Measurements from ENCODE around the gene KBTBD6.
"Not testable (repeated sequence)": the region's sequence is repeated elsewhere in the genome, so short reads cannot be mapped to it uniquely, and the experiment has no call there.

Gene KBTBD6, protein sequence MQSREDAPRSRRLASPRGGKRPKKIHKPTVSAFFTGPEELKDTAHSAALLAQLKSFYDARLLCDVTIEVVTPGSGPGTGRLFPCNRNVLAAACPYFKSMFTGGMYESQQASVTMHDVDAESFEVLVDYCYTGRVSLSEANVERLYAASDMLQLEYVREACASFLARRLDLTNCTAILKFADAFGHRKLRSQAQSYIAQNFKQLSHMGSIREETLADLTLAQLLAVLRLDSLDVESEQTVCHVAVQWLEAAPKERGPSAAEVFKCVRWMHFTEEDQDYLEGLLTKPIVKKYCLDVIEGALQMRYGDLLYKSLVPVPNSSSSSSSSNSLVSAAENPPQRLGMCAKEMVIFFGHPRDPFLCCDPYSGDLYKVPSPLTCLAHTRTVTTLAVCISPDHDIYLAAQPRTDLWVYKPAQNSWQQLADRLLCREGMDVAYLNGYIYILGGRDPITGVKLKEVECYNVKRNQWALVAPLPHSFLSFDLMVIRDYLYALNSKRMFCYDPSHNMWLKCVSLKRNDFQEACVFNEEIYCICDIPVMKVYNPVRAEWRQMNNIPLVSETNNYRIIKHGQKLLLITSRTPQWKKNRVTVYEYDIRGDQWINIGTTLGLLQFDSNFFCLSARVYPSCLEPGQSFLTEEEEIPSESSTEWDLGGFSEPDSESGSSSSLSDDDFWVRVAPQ

DNA sequence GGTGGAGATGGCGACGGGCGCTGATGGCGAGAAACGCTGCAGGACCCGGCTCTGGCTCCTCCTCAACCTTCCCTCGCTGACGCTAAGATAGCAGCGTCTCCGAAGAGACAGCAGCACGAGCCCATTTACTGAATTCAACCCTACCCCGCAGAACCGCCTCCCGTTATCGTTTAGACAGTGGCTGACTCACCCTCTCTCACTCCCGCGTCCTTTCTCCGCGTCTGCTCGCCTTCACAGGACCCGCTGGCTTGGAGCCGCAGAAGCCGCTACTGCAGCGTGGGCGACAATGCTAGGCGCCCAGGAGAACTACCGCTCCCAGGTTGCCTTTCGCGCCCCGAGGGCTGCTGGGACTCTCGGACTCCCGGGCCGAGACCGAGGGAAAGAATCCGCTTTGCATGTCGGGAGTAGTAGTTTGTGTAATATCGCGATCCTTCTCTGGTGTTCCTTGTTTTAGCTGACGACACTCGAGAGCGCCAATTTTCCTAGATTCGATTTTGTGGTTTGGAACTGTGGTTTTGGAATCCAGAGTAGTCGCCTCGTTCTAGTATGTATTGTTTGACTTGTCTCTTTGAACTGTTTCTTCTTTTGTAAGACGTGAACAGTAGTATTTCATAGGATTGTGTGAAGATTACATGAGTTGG lies at the start of gene KBTBD6:
KBTBD6 (minus strand) TSS at position 291 of the 641 bp plus-strand sequence. CDS start 291 bp downstream, outside the sequence.
- DNase-seq = peak; percentile 97

DNA sequence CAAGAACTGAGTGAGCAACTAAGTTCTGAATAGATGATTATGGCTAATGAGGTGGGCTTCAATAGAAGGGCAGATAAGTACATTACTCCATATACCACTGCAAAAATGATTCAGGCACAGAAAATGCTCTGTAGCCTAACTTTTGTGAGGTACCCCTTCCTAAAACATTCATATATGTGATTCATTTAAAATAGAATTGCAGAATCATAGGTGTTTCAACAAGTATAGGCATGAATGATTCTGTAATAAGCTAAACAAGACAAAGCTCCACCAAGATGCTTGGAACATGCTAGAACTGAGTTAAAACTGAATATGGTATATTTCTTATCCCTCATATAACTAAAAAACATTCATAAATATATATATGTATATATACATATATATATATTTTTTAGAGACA lies 49.6 kb upstream of the KBTBD6 start:
- DNase-seq = no peak

DNA sequence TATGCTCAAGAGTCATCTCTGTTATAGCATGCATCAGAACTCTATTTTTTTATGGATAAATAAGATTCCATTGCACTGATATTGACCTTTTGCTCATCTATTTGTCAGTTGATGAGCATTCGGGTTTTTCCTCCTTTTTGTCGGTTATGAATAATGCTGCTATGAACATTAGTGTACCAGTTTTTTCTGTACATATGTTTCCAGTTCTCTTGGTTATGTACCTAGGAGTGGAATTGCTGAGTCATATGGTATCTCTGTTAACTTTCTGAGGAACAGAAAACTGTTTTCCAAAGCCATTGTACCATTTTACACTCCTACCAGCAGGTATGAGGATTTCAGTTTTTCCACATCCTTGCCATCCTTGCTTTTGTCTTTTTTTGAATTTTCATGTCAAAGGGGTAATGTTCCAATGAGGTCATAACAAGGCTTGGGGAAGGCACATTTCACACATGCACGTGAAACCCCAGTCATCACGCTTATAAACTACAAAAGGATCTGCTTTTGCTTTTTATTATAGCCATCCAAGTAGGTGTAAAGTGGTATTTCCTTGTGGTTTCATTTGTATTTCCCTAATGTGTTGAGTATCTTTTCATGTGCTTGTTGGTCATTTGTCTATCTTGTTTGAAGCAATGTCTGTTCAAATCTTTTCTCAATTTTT lies 47.1 kb upstream of the KBTBD6 start:
- no peak for DNase-seq

DNA sequence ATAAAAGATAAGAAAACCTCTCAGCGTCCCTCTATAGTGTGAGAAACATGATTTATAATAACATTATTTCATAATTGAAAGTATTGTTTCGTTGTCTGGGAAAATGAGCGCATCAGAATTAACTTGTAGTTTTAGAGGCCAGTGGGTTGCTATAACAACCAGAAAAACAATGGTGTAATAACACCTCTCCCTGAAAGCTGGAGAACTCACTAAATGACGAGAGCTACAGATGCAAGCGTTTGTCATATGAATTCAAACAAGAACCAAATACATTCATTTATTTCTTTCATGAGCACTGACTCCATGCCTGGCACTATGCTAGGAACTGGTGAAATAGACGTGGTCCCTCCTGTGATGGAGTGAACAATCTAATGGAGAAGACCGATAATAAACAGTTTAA lies 45.4 kb upstream of the KBTBD6 start:
- DNase-seq = peak; percentile 22

DNA sequence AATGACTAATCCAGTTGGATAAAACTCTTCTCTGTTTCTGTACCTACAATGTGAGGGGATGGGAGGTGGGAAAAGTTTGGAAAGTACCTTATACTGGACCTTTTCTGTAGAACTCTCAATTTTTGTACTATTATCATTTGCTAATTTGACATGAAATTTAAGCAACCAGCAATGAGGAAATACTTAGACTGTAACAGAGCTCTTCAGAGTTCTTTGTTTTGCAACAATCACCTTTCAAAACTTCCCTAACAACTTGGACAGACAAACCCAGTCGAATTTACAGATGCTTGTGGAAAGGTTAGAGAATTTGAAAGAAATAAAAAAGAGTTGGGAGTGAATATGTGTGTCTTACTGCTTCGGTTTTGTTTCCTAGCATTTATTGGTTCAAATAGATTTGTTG lies 45.0 kb upstream of the KBTBD6 start:
- peak; percentile 41 for DNase-seq

DNA sequence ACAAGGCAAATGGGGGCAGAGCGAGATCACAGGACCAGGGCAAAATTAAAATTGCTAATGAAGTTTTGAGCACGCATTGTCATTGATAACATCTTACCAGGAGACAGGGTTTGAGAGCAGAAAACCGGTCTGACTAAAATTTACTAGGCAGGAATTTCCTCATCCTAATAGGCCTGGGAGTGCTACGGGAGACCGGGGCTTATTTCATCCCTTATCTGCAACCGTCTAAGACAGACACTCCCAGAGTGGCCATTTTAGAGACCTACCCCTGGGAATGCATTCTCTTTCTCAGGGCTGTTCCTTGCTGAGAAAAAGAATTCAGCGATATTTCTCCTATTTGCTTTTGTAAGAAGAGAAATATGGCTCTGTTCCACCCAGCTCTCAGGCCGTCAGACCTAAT lies 43.0 kb upstream of the KBTBD6 start:
- DNase-seq = not testable (repeated sequence)

DNA sequence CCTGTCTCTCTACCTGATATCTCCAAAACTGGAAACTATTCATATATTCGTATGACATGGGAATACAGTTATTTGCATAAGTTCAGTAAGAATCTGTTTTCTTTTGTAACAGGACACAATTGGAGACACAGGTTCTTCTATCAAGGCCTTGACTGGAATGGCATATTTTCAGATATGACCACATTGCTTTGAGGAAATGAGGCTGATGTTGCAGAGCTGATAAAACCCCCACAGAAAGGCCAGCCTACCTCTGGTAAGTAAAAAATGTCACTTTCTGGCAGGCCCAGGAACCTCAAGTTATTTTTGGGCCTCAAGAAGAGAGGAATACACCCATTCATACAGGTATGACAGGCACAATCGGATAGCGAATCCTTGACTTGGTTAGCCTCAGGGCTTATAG lies 29.5 kb upstream of the KBTBD6 start:
- DNase-seq = no peak

DNA sequence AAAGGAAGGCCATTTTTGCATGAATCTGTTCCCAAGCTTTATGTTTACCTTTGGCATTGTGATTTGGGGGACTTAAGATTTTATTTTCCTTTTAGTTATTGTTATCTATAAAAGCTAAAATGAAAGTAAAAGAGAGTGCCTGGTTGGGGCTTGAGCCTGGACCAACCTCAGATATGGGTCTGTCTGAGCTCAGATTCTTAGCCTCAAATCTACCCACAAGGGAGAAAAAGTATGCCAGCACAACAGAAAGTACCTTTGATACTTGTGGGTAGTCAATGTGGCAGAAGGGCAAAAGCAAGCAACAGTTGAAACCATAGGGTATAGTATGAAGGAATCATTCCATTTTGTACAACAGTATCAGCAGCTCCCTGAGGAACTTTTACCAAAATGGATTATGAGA lies 26.6 kb upstream of the KBTBD6 start:
- DNase-seq = no peak

DNA sequence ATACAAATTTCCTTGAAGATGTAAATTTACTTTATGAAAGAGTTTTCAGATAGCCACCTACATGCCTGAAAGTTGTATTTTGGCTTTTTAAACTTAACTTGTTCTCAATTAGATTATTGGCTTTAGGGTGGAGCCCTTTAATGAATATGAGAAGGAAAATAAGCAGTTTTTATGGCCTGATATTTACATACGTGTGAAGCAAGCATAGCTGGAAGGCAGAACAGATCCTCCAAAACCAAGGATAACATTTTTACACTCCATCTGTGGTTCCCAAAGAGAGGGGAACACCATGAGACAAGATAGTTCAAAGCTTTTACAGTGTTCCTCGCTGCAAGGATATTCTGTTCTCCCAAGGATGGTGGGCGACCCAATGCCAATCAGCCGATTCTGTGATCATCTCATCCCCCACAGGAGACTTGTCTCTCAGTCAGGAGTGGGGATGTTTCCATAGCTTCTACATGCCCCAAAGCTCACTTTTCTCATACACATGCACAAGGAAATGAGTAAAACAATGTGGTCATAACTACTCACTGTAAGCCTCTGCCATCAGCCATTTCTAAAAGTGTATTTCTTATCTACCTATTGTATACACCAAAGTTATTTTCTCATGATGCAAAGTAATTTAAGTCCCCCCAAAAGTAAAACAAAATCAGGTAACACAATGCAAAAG lies 24.6 kb upstream of the KBTBD6 start:
- no peak for DNase-seq

DNA sequence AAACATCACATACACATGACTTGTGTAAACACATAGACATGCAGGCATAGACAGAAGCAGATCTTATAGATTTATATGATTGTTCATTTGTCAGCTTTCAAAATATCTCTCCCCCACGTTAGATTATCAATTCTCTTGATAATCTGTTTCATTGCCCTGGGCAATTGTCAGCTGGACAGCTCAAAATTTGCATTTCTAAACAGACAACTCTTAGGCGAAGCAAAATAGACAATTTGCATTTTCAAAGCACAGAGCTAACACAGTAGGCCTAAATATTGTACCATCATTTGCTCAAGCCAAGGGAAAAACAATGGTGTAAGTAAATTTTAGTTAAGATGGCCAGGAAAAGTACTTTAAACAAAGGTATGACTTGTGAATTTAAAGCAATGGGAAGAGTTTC lies 24.0 kb upstream of the KBTBD6 start:
- no peak for DNase-seq

DNA sequence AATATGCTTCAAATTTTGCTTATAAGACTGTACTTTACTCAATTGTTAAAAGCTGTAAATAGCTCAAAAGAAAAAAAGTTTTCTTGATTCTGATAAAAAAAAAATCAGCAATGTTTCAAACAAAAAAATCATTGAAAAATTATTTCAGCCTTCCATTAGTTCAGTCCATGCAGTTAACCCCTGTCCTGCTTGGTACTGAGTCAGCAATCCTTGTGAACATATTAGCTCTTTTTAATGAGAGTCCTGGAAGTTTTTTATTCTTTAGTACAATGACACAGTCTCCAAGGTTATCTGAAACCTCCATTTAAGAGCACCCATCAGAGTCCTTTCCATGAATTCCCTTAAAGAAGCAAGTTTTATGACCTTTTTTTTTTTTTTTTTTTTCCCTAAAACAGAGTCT lies 21.4 kb upstream of the KBTBD6 start:
- no peak for DNase-seq

DNA sequence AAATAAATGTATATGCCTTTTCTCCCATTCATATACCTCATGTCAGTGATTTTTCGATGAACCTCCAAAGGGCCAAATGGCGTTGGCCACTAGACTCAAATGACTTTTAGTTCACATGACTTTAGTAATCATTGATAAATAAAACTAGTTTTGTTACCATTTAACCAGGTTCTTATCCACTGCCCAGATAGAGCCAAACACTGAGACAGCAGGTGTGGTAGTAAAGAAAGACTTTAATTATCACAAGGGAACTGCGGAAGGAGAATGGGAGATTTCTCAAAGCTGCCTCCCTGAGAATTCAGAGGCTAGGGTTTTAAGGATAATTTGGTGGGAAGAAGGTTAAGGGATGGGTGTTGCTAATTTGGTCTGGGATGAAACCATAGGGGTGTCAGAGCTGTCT lies 19.4 kb upstream of the KBTBD6 start:
- no peak for DNase-seq

DNA sequence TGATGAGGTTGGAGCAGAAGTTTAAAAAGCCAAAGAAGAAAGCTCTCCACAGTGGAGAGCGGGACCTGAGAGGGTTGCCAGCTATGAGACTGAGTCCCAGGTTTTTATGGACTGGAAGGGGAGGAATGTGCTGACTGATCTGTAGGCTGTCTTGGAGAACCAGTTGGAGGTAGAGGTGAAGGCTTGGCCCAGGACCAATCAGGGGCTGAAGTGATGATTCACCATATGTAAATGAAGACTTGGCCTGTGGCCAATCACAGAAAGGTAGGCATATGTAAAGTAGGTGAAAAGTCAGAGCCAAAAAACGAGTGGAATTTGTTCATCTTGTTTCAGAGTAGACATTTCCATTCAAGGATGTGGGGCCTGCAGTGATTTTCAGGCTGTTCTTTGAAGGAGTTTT lies 17.5 kb upstream of the KBTBD6 start:
- DNase-seq = no peak

DNA sequence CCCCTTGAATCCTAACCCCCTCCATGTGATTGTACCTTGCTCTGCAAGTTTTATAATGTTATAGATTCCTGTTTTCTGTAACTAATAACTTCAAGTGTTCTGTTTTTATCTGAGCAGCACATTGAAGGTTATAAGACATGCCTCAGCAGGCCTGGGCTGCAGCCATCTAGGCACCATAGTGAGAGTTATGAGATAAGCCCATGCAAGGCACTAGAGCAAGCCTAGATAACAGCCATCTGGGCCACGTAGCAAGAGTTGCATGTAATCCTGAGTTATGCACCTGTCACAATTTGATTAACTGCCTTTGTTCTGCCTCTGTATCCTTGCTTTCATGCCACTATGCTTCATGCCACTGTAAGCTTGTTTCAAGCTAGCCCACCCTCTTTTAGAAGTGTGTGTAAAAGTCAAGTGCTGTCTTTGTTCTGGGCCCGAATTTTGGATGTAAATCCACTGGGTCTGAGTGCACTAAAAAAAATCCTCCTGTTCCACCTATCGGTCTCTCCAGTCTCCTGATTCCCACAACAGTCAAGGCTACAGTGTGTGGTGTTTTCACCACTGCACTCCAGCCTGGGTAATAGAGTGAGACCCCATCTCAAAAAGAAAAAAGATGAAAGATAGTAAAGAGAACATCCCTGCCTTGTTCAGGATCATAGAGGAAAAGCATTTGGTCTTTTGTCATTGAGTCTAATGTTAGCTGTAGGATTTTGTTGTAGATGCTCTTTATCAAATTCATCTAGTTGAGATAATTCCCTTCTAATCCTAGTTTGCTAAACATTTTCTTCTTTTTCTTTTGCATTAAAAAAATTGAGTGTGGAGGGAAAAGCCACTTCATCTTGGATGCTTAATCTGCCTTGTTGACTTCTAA lies 16.0 kb upstream of the KBTBD6 start:
- DNase-seq = no peak

DNA sequence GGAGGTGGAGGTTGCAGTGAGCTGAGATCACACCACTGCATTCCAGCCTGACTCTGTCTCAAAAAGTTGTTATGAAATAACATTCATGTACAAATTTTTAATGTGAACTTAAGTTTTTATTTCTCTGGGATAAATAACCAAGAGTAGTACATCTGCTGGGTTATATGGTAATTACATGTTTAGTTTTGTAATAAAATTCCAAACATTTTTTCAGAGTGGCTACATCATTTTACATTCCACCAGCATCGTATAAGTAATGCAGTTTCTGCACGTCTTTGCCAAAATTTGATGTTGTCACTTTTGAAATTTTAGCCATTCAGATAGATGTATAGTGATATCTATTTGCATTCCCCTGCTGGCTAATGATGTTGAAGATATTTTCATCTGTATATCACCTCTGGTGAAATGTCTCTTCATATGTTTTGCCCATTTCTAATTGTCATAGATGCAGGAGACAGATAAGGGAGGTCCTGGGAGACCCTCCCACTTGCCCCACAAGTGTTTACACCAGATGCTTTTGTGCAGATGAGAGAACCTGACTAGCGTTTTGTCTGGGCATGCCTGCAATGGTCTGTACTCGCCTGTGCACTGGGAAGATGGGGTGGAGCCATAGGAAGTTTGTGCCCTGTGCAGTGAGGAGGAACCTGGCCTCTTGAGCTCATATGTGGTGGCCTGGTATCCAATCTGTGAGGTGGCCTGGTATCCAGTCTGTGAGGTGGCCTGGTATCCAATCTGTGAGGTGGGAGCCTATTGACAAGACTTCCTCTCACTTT lies 12.7 kb upstream of the KBTBD6 start:
- DNase-seq = no peak

DNA sequence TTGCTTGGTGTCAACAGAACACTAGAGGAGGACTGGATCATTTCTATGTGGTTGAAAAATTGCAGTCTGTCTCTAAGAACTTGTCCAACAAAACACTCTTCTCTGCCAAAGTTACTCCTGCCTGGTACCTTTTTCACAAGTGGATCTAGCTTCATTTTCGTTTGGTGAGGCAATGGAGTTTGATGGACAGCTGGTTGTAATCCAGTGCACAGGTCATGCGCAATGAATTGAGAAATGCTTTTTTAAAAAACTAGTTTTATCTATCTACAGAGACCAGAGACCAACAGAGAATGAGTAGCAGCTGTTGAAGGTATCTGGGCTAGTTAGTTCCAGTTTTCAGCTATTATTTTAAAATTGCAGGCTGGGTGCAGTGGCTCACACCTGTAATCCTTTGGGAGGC lies 12.0 kb upstream of the KBTBD6 start:
- DNase-seq = peak; percentile 9

DNA sequence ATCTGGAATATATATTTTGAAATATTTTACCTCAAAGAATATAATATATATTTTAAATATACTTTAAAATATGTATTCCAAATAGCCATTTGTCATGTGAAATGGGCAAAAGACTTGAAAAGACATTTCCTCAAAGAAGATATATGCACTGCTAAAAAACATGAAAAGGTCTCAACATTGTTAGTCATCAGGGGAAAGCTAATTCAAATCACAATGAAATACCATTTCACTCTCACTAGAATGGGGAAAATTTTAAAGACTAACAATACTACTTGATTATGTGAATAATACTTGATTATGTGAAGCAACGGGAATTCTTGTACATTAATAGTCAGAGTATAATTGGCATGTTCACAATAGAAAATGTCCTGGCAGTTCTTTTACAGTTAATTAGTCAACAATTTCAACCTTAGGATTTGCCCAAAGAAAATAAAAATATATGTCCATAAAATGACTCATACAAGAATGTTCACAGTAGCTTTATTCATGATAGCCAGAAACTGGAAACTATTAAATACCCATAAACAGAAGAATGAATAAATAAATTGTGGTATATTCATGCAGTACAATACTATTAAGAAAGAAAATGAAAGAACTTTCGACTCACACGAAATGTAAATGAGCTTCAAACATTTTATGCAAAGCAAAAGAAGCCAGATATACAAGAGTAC lies 6.8 kb upstream of the KBTBD6 start:
- no peak for DNase-seq

DNA sequence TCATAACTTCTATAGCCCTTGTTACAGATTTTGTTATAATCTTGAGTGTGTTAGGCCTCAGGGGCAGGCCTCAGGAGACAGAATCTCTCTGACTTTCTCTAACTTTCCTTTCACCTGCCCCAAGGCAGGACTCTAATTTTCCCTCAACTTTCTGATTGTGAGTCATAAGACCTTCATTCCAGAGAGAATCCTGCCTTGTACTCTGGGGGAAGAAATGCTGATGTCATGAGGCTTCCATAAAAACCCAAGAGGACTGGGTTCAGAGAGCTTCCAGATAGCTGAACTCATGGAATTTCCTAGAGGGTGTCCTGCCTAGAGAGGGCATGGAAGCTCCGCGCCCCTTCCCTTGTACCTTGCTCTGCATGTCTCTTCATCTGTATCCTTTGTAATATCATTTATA lies 5.3 kb upstream of the KBTBD6 start:
- no peak for DNase-seq

DNA sequence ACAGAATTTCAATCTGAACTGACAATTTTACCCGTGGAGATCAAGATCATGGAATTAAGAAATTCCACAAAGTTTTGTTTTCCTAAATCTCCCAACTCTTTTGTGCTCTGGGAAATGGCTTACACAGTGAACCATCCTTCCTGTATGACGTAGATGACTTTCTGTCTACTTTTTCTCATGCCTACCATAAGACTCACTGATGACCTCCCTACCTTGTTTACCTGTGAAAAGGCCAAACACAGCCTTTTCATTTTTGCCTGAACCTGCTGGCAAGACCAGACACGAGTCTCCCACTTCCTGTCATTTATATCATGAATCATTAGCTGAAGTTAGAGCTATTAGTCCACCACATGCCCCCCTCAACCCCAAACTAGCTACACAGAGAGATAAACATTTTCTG lies 4.6 kb upstream of the KBTBD6 start:
- DNase-seq = no peak

DNA sequence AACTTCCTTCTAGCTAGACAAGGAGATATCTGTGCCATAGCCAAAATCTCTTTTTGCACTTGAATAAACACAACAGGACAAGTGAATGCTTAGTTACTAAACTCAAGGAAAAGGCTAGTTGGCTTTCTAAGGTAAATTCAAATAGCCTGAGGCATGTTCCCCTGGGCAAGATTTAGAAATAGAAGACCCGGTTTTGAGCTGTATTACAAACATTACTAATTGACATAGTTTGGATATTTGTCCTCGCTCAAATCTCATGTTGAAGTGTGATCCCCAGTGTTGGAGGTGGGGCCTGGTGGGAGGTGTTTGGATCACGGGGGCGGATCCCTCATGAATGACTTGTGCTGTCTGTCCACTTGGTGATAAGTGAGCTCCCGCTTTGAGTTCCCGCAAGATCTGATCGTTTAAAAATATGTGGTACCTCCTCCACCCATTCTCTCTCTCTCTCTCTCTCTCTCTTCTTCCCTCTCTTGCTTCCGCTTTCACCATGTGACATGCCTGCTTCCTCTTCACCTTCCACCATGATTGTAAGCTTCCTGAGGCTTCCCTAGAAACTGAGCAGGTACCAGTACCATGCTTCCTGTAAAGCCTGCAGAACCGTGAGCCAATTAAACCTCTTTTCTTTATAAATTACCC lies 3.9 kb upstream of the KBTBD6 start:
- DNase-seq = no peak

Measured in MV-4-11 (cell line).